HL-60 (cell line): Measurements from ENCODE around the gene UBA7.

Experiments
- DNase-seq, 2 experiments: peaks; one replicate each; pipeline ENCODE4 v3.0.0-alpha.2; 2010 to 2020; ENCODE audit warnings: low read depth in 1 of 2, low spot score in 1 of 2
- H3K27ac ChIP-seq: fragments of 250-450 bp; sonication (Bioruptor Pico); replicated peaks from 2 replicates; pipeline ENCODE4 v1.5.1; 2020; ENCODE audit warnings: mild to moderate bottlenecking, moderate library complexity
- H3K27me3 ChIP-seq: fragments of 250-450 bp; sonication (Bioruptor Pico); 2 replicates; pipeline ENCODE4 v1.5.1; 2021; ENCODE audit warnings: mild to moderate bottlenecking, moderate library complexity; ENCODE audit not compliant: insufficient read depth, poor library complexity, severe bottlenecking
- H3K4me3 ChIP-seq: replicated peaks from 2 replicates; pipeline ENCODE4 v1.5.1; 2011; ENCODE audit warnings: mild to moderate bottlenecking, control low read depth, low read length; ENCODE audit not compliant: insufficient read depth
- CTCF ChIP-seq: IDR thresholded peaks from one replicate; pipeline ENCODE4 v1.5.1; 2011; ENCODE audit warnings: low read length, control low read depth, inconsistent platforms; ENCODE audit not compliant: insufficient read depth
- GABPA ChIP-seq: IDR thresholded peaks from 2 replicates; pipeline ENCODE4 v1.6.1; 2012; ENCODE audit warnings: low read depth
- POLR2AphosphoS5 ChIP-seq: IDR thresholded peaks from 2 replicates; pipeline ENCODE4 v1.6.1; 2012; ENCODE audit warnings: low read depth
- REST ChIP-seq: IDR thresholded peaks from 2 replicates; pipeline ENCODE4 v1.6.1; 2012; ENCODE audit warnings: low read depth; ENCODE audit not compliant: insufficient replicate concordance
- SPI1 ChIP-seq: IDR thresholded peaks from 2 replicates; pipeline ENCODE4 v1.6.1; 2012; ENCODE audit warnings: low read depth, mild to moderate bottlenecking, borderline replicate concordance

The UBA7 gene

GRCh38 chr3:49790626-49791411 lies 22.9 kb downstream of the UBA7 start:
- no peak for TF ChIP-seq REST
- no peak for TF ChIP-seq POLR2AphosphoS5
- no peak for TF ChIP-seq GABPA
- no peak for TF ChIP-seq SPI1
- TF ChIP-seq CTCF: no peak
- no peak for DNase-seq
- Histone ChIP-seq H3K27ac (no peak overlapping the region), H3K4me3 (no peak overlapping the region), H3K27me3 (no peaks in the 10 kb centered on the region)

GRCh38 chr3:49788056-49788455 lies 25.7 kb downstream of the UBA7 start:
- DNase-seq: no peak

More at GRCh38 chr3:49788056-49788455, 25.7 kb downstream of the UBA7 start:
- no peak overlapping the region for H3K4me3 ChIP-seq
- TF ChIP-seq POLR2AphosphoS5 (no peak), GABPA (no peak), SPI1 (no peak), CTCF (no peak), REST (no peak)
- H3K27ac ChIP-seq: no peak overlapping the region
- H3K27me3 ChIP-seq: no peaks in the 10 kb centered on the region
